NCI-H524 (cell line): Measurements from ENCODE around the gene UNC119B.
A peak's percentile ranks its signal among the peaks of the same experiment; 100 is the strongest.

Experiments
- DNase-seq, 2 experiments: peaks; one replicate each; lab custom pipeline; 2025; lab: John Stamatoyannopoulos, UW

The UNC119B gene

GRCh38 chr12:120739821-120740613 lies 29.8 kb downstream of the UNC119B start:
- no peak for DNase-seq

- no peak for DNase-seq
These were observed 30.6 kb downstream of the UNC119B start for GRCh38 chr12:120740871-120741270.

GRCh38 chr12:120741476-120742421 lies 31.5 kb downstream of the UNC119B start:
- DNase-seq: peak; percentile 70 to 90

GRCh38 chr12:120744922-120745493 lies 34.8 kb downstream of the UNC119B start:
- no peak for DNase-seq

GRCh38 chr12:120748242-120748641 lies 38.0 kb downstream of the UNC119B start:
- no peak for DNase-seq

GRCh38 chr12:120749256-120749655 lies 39.0 kb downstream of the UNC119B start:
- no peak for DNase-seq

- no peak for DNase-seq
These were observed 40.5 kb downstream of the UNC119B start for GRCh38 chr12:120750806-120751205.

- DNase-seq: no peak
These were observed 41.1 kb downstream of the UNC119B start for GRCh38 chr12:120751389-120751788.

GRCh38 chr12:120754792-120755191 lies 44.5 kb downstream of the UNC119B start:
- no peak for DNase-seq

GRCh38 chr12:120755269-120755668 lies 45.0 kb downstream of the UNC119B start:
- DNase-seq: no peak

- no peak for DNase-seq
These were observed 47.0 kb downstream of the UNC119B start for GRCh38 chr12:120757226-120757742.

GRCh38 chr12:120757949-120758348 lies 47.7 kb downstream of the UNC119B start:
- no peak for DNase-seq

GRCh38 chr12:120758798-120759590 lies 48.7 kb downstream of the UNC119B start:
- DNase-seq: no peak

GRCh38 chr12:120759591-120760348 lies 49.5 kb downstream of the UNC119B start:
- peak in 1 of 2 experiments; percentile 32 for DNase-seq

- DNase-seq: no peak
These were observed 50.3 kb downstream of the UNC119B start for GRCh38 chr12:120760349-120761254.

GRCh38 chr12:120761519-120761934 lies 51.3 kb downstream of the UNC119B start:
- DNase-seq: no peak

GRCh38 chr12:120762086-120762485 lies 51.8 kb downstream of the UNC119B start:
- DNase-seq: no peak

- DNase-seq: no peak
These were observed 53.0 kb downstream of the UNC119B start for GRCh38 chr12:120763250-120763649.

- no peak for DNase-seq
These were observed 54.6 kb downstream of the UNC119B start for GRCh38 chr12:120764816-120765215.

- no peak for DNase-seq
These were observed 56.3 kb downstream of the UNC119B start for GRCh38 chr12:120766566-120766965.
